Measurements from ENCODE around the gene LMF1.

Gene LMF1

GRCh38 chr16:984736-985636, 14.2 kb upstream of the LMF1 start:
- peak; percentile 78 for DNase-seq (ENCODE audit: low spot score)

- peak; percentile 17 for DNase-seq (ENCODE audit: low spot score)
These were observed 13.4 kb upstream of the LMF1 start for GRCh38 chr16:984121-984694.

- peak; percentile 84 for DNase-seq (ENCODE audit: low spot score)
These were observed 12.6 kb upstream of the LMF1 start for GRCh38 chr16:983044-984030.

GRCh38 chr16:982145-983043, 11.6 kb upstream of the LMF1 start:
- DNase-seq (ENCODE audit: low spot score) = no peak

- no peak for DNase-seq (ENCODE audit: low spot score)
These were observed 10.9 kb upstream of the LMF1 start, which contains the start of gene SOX8 for GRCh38 chr16:981695-982144. TSS of gene SOX8 (plus strand) at chr16:981770. CDS start at chr16:981923, 153 bp downstream.

- no peak for DNase-seq (ENCODE audit: low spot score)
These were observed 9.7 kb upstream of the LMF1 start for GRCh38 chr16:980595-980854.

GRCh38 chr16:979859-980594, 9.2 kb upstream of the LMF1 start:
- DNase-seq (ENCODE audit: low spot score) = peak; percentile 15

GRCh38 chr16:979147-979546, 8.4 kb upstream of the LMF1 start:
- no peak for DNase-seq (ENCODE audit: low spot score)

GRCh38 chr16:978403-978802, 7.6 kb upstream of the LMF1 start:
- DNase-seq (ENCODE audit: low spot score) = peak; percentile 35

GRCh38 chr16:977896-978295, 7.1 kb upstream of the LMF1 start:
- no peak for DNase-seq (ENCODE audit: low spot score)

GRCh38 chr16:977081-977701, 6.4 kb upstream of the LMF1 start:
- DNase-seq (ENCODE audit: low spot score) = peak; percentile 93

- no peak for DNase-seq (ENCODE audit: low spot score)
These were observed 5.7 kb upstream of the LMF1 start for GRCh38 chr16:976389-976931.

GRCh38 chr16:975291-975690, 4.5 kb upstream of the LMF1 start:
- DNase-seq (ENCODE audit: low spot score) = no peak

- DNase-seq (ENCODE audit: low spot score) = peak; percentile 72
These were observed 4.0 kb upstream of the LMF1 start for GRCh38 chr16:974611-975261.

- no peak for DNase-seq (ENCODE audit: low spot score)
These were observed 3.3 kb upstream of the LMF1 start for GRCh38 chr16:974001-974601.

- DNase-seq (ENCODE audit: low spot score) = no peak
These were observed 2.6 kb upstream of the LMF1 start for GRCh38 chr16:973366-973765.

GRCh38 chr16:972316-973002, 1.7 kb upstream of the LMF1 start:
- peak; percentile 98 for DNase-seq (ENCODE audit: low spot score)

- no peak for DNase-seq (ENCODE audit: low spot score)
These were observed 1.2 kb upstream of the LMF1 start for GRCh38 chr16:971981-972315.

- no peak for DNase-seq (ENCODE audit: low spot score)
These were observed 760 bp upstream of the LMF1 start for GRCh38 chr16:971582-971905.

All from globus pallidus (tissue), 1 donor.